NT2/D1 (cell line): Measurements from ENCODE around the gene RBM43.

ENCODE experiments used
- SUZ12 ChIP-seq: IDR thresholded peaks from 2 replicates; pipeline ENCODE4 v1.6.1; 2011; ENCODE audit not compliant: insufficient read length, insufficient read depth; ENCODE audit errors: extremely low read depth
- YY1 ChIP-seq: IDR thresholded peaks from 2 replicates; pipeline ENCODE4 v1.6.1; 2011; ENCODE audit not compliant: insufficient read length, insufficient read depth
- ZNF274 ChIP-seq: IDR thresholded peaks from 2 replicates; pipeline ENCODE4 v1.6.1; 2011; ENCODE audit warnings: mild to moderate bottlenecking, low read depth, low read length

DNA sequence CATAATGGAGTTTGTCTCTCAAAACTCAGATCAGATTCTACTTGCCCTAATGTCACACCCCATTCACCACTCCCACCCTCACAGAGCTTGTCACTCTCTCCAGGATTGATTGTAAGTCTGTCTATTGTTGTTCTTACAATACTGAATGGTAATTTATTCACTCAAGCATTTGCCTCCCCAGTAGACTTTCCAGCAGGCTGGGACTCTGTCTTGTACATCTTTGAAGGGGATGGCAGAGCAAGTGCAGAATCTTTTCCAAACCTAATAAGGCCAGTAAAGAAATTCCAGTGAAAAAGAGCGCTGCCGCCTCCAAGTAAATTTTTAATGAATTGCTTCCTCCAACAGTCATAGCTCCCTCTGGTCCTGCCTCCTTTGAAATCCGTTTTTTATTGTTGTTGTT, 56.9 kb downstream of the RBM43 start:
- TF ChIP-seq ZNF274 (no peak), YY1 (no peak), SUZ12 (no peak)
